ENCODE measurements around the gene SMIM13. TPM values are rescaled to one million over a fixed set of nuclear protein-coding genes. Genes with fewer than 3 reads are reported as not detected.
"Not testable (repeated sequence)": the region's sequence is repeated elsewhere in the genome, so short reads cannot be mapped to it uniquely, and the experiment has no call there.

Gene SMIM13
- total and polyA plus RNA-seq, 2 of the 4 experiments (the other 2 are of a cell fraction), result 5.4 to 10.0 TPM

GRCh38 chr6:11091141-11091540 lies 2.5 kb upstream of the SMIM13 start:
- H3K4me2 ChIP-seq (ENCODE audit: low read depth, low read length); H3K4me1 ChIP-seq (ENCODE audit: control insufficient read depth, insufficient read depth, low read length); H3K9me3 ChIP-seq (ENCODE audit: control insufficient read depth, insufficient read depth, low read length); H2AFZ ChIP-seq (replicated peaks; ENCODE audit: low read length, poor library complexity); H3K23ac ChIP-seq (ENCODE audit: low read depth, low read length); H4K5ac ChIP-seq (ENCODE audit: low read depth, low read length); H2AK5ac ChIP-seq (ENCODE audit: low read depth, low read length); DNase-seq; POLR2A ChIA-PET (ENCODE audit: unreplicated experiment); in situ Hi-C loops (cut with MboI; ENCODE audit: low sequenced_read_pairs); H2BK5ac ChIP-seq (ENCODE audit: low read depth, low read length, poor library complexity, severe bottlenecking); dilution Hi-C loops (cut with HindIII; ENCODE audit: low sequenced_read_pairs, unreplicated experiment); H4K20me1 ChIP-seq (ENCODE audit: insufficient read depth, low read length); H3K27ac ChIP-seq (ENCODE audit: insufficient read depth, low read length); H3K4ac ChIP-seq (ENCODE audit: low read depth, low read length); H3K18ac ChIP-seq (ENCODE audit: low read depth, low read length); H3K27me3 ChIP-seq (ENCODE audit: control insufficient read depth, insufficient read depth, low read length); H3K4me3 ChIP-seq (ENCODE audit: insufficient read depth, low read depth, low read length); BruUV-seq (replicated peaks); H3K14ac ChIP-seq (replicated peaks; ENCODE audit: low read depth, low read length); H2BK15ac ChIP-seq (ENCODE audit: low read depth, low read length); H3K9me1 ChIP-seq (ENCODE audit: insufficient read depth, low read length); H2AK9ac ChIP-seq (replicated peaks; ENCODE audit: low read depth, low read length, poor library complexity); ATAC-seq (ENCODE audit: low read depth); H3K9ac ChIP-seq (ENCODE audit: low read depth, low read length); H2BK120ac ChIP-seq (ENCODE audit: low read depth, low read length); H2BK20ac ChIP-seq (ENCODE audit: low read depth, low read length); H3K56ac ChIP-seq (ENCODE audit: extremely low read depth, insufficient read depth, low read length); H3K36me3 ChIP-seq (ENCODE audit: control insufficient read depth, insufficient read depth, low read length); H4K8ac ChIP-seq (ENCODE audit: low read depth in 2 of 2, low read length in 2 of 2); CTCF ChIA-PET; H4K91ac ChIP-seq (ENCODE audit: insufficient read depth, low read depth, low read length): not testable (repeated sequence)
- intact Hi-C loops (cut with micrococcal nuclease), result loop anchor here (5.0 kb wide), 1 partner anchor 46 kb away; no protein-coding TSS in a partner anchor
- H3K79me1 ChIP-seq (ENCODE audit: low read depth in 1 of 2, low read length in 2 of 2), result peaks cover 7 to 12% of the 10 kb centered on the region in 2 experiments; a peak in 3 of 4 replicates
- WGBS, 2 experiments (ENCODE audit: extremely low coverage in 2 of 2, insufficient read length in 1 of 2), result 92% methylated on average over 2 of the region's 5 CpGs; no CpG with 5 or more reads in 1 of the 2 experiments
